ENCODE data around the gene DNAJA3. TPM values are rescaled to one million over a fixed set of nuclear protein-coding genes. Genes with fewer than 3 reads are reported as not detected.

The DNAJA3 gene
- total RNA-seq, 6 experiments from 2014 or later, result 40.8 to 54.4 (median 45.1) TPM

DNA sequence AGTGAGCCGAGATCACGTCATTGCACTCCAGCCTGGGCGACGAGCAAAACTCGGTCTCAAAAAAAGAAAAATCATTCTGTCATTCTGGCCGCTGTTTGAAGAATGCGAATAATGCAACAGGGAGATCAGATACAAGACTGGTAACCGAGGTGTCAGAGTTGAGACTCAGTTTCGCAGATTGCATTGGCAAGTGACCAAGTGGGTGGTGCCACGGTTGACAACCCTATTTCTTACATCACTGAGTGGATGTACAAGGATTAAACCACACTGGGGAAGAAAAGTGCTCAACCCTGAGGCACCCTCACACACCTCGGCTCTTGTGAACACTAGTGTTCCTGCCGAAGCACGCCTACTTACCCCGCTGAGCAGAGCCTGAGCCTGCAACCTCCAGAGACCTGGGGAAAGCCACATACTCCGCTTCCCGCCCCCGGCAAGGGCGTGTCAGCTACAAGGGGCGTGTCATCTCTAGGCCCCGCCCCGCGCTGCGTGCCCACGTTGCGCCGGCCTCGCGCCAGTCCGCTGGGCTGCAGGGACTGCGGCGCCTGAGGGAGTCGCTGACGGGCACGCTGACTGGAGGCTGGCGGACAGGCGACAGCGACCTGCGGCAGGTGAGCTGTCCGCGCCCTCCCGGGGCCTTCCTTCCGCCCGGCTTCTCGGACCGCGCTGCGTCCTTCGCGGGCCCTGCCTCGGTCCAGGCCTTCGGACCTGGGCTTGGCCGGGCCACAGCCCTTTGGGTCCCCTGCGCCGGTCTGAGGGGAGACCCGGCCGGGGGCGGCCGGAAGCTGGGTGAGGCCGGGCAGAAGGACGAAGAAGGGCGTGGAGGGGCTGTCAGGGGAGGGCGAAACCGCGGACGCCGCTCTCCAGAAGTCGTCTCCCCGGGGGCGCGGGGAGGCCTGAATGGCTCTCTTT lies 50.5 kb downstream of the DNAJA3 start, which contains the start of gene HMOX2:
TSS of gene HMOX2 (plus strand) at position 519 of the 909 bp plus-strand sequence. CDS start 29,127 bp downstream, outside the sequence.
- TF ChIP-seq, protein P1, sequence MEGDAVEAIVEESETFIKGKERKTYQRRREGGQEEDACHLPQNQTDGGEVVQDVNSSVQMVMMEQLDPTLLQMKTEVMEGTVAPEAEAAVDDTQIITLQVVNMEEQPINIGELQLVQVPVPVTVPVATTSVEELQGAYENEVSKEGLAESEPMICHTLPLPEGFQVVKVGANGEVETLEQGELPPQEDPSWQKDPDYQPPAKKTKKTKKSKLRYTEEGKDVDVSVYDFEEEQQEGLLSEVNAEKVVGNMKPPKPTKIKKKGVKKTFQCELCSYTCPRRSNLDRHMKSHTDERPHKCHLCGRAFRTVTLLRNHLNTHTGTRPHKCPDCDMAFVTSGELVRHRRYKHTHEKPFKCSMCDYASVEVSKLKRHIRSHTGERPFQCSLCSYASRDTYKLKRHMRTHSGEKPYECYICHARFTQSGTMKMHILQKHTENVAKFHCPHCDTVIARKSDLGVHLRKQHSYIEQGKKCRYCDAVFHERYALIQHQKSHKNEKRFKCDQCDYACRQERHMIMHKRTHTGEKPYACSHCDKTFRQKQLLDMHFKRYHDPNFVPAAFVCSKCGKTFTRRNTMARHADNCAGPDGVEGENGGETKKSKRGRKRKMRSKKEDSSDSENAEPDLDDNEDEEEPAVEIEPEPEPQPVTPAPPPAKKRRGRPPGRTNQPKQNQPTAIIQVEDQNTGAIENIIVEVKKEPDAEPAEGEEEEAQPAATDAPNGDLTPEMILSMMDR (IDR thresholded peaks at IDR 0.05), result peak; percentile 48
- DNase-seq, result peak; percentile 84
- no peaks in the 10 kb centered on the region; the same call in none of the 2 replicates for H3K27me3 Mint-ChIP-seq (ENCODE audit: insufficient read depth)
- peaks cover 16% of the 10 kb centered on the region for H3K36me3 Mint-ChIP-seq (ENCODE audit: low read depth)
- peak within 1 kb of the TSS; percentile 67 for H3K27ac Mint-ChIP-seq
- peak within 1 kb of the TSS; percentile 90 for H3K4me3 Mint-ChIP-seq
- peaks cover 26% of the 10 kb centered on the region for H3K4me1 Mint-ChIP-seq (ENCODE audit: low read depth)
- H3K9me3 Mint-ChIP-seq, result peaks cover 9% of the 10 kb centered on the region

GRCh38 chr16:4477966-4478365 lies 52.3 kb downstream of the DNAJA3 start:
- Mint-ChIP-seq H3K27ac (peak overlapping the region; percentile 55), H3K4me1 (ENCODE audit: low read depth) (peaks cover 42% of the 10 kb centered on the region), H3K4me3 (peak overlapping the region; percentile 90), H3K36me3 (ENCODE audit: low read depth) (peaks cover 16% of the 10 kb centered on the region), H3K27me3 (ENCODE audit: insufficient read depth) (no peaks in the 10 kb centered on the region; the same call in none of the 2 replicates), H3K9me3 (peaks cover 9% of the 10 kb centered on the region)
- TF ChIP-seq, protein P1 (IDR thresholded peaks at IDR 0.05), result peak; percentile 34
- DNase-seq, result peak; percentile 17

DNA sequence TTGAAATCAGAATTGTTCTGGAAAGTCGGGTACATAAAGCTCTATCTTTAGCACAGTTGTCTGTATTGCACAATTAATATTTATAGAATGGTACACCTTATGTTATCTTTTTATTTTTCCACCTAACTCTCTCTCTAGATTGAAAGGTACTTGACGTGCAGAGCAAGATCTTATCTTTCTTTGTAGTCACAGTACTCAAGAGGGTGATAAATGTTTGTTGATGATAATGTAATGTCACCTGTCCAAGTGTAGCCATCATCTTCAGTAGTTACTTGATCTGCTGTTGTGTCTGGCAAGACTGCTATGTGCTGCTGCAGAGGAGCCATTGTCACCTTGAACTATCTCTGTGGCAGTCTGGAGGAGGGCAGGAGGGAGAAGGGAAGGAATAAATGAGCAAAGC lies 55.9 kb downstream of the DNAJA3 start:
- Mint-ChIP-seq H3K9me3 (no peaks in the 10 kb centered on the region), H3K4me1 (ENCODE audit: low read depth) (peaks cover 45% of the 10 kb centered on the region), H3K27ac (no peak overlapping the region), H3K4me3 (no peak overlapping the region), H3K36me3 (ENCODE audit: low read depth) (peaks cover 22% of the 10 kb centered on the region), H3K27me3 (ENCODE audit: insufficient read depth) (no peaks in the 10 kb centered on the region; the same call in 1 of the 2 replicates)
- TF ChIP-seq, protein P1 (IDR thresholded peaks at IDR 0.05), result no peak
- no peak for DNase-seq

DNA sequence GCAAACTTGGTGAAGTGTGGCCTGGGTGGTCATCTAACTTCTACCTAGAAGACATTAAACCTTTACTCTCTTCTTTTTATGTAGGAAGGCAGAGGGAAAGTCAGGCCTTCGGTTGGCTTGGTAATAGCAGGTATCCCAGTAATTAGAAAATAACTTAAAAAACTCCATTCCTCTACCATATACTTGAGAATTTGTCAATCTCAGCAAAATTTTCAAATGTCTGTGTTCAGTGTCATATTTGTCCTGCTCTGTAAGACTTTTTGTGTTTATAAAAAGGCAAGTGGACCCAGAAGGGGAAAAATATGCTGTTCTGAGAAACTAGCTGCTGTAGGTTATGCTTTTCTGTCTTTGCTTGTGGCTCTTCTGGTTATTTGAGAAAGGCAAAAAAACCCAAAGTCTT lies 56.3 kb downstream of the DNAJA3 start:
- H3K27ac Mint-ChIP-seq, result no peak overlapping the region
- TF ChIP-seq, protein P1 (IDR thresholded peaks at IDR 0.05), result no peak
- peaks cover 46% of the 10 kb centered on the region for H3K4me1 Mint-ChIP-seq (ENCODE audit: low read depth)
- peaks cover 22% of the 10 kb centered on the region for H3K36me3 Mint-ChIP-seq (ENCODE audit: low read depth)
- no peak overlapping the region for H3K4me3 Mint-ChIP-seq
- H3K9me3 Mint-ChIP-seq, result no peaks in the 10 kb centered on the region
- DNase-seq, result no peak
- no peaks in the 10 kb centered on the region; the same call in 1 of the 2 replicates for H3K27me3 Mint-ChIP-seq (ENCODE audit: insufficient read depth)

- Mint-ChIP-seq H3K4me1 (ENCODE audit: low read depth) (peaks cover 65% of the 10 kb centered on the region), H3K4me3 (no peak overlapping the region), H3K36me3 (ENCODE audit: low read depth) (peaks cover 16% of the 10 kb centered on the region), H3K27me3 (ENCODE audit: insufficient read depth) (no peaks in the 10 kb centered on the region), H3K27ac (peak overlapping the region; percentile 60), H3K9me3 (no peaks in the 10 kb centered on the region)
- DNase-seq, result no peak
- TF ChIP-seq, protein P1 (IDR thresholded peaks at IDR 0.05), result no peak
Observed at GRCh38 chr16:4486126-4486893, 60.6 kb downstream of the DNAJA3 start.
